Measurements from ENCODE around the gene WHRN. TPM values are rescaled to one million over a fixed set of nuclear protein-coding genes. Genes with fewer than 3 reads are reported as not detected.
A peak's percentile ranks its signal among the peaks of the same experiment; 100 is the strongest.

Gene WHRN
- total RNA-seq, 1 donor from 2014 or later = 12.2 TPM

- Mint-ChIP-seq H3K36me3 (no peaks in the 10 kb centered on the region), H3K27ac (peak overlapping the region; percentile 71), H3K27me3 (no peaks in the 10 kb centered on the region), H3K4me1 (ENCODE audit: unreplicated experiment) (peaks cover 50% of the 10 kb centered on the region), H3K4me3 (peak overlapping the region; percentile 42), H3K9me3 (no peaks in the 10 kb centered on the region)
- TF ChIP-seq CTCF (conservative IDR thresholded peaks at IDR 0.05) = no peak
- DNase-seq (ENCODE audit: extremely low spot score, unreplicated experiment) = no peak
Measured at GRCh38 chr9:114390952-114391351, 114.3 kb downstream of the WHRN start.

GRCh38 chr9:114389612-114390368, 115.5 kb downstream of the WHRN start:
- TF ChIP-seq CTCF (conservative IDR thresholded peaks at IDR 0.05) = no peak
- peak overlapping the region; percentile 42 for H3K4me3 Mint-ChIP-seq
- H3K27me3 Mint-ChIP-seq = no peaks in the 10 kb centered on the region
- peaks cover 41% of the 10 kb centered on the region for H3K4me1 Mint-ChIP-seq (ENCODE audit: unreplicated experiment)
- H3K27ac Mint-ChIP-seq = peak overlapping the region; percentile 74
- no peak for DNase-seq (ENCODE audit: extremely low spot score, unreplicated experiment)
- H3K9me3 Mint-ChIP-seq = no peaks in the 10 kb centered on the region
- H3K36me3 Mint-ChIP-seq = no peaks in the 10 kb centered on the region

- peaks cover 43% of the 10 kb centered on the region for H3K4me1 Mint-ChIP-seq (ENCODE audit: unreplicated experiment)
- peak overlapping the region; percentile 89 for H3K4me3 Mint-ChIP-seq
- H3K36me3 Mint-ChIP-seq = no peaks in the 10 kb centered on the region
- H3K27me3 Mint-ChIP-seq = no peaks in the 10 kb centered on the region
- peak overlapping the region; percentile 74 for H3K27ac Mint-ChIP-seq
- no peak for DNase-seq (ENCODE audit: extremely low spot score, unreplicated experiment)
- TF ChIP-seq CTCF (conservative IDR thresholded peaks at IDR 0.05) = no peak
- no peaks in the 10 kb centered on the region for H3K9me3 Mint-ChIP-seq
Measured at GRCh38 chr9:114388764-114389375, 116.4 kb downstream of the WHRN start.

- no peak for TF ChIP-seq CTCF (conservative IDR thresholded peaks at IDR 0.05)
- H3K4me1 Mint-ChIP-seq (ENCODE audit: unreplicated experiment) = peaks cover 49% of the 10 kb centered on the region
Measured at GRCh38 chr9:114388357-114388682, 117.0 kb downstream of the WHRN start.

GRCh38 chr9:114387680-114388356, 117.5 kb downstream of the WHRN start, which contains the start of gene AKNA:
AKNA (minus strand) TSS chr9:114387982; CDS start chr9:114381333, 6,649 bp downstream.
- Mint-ChIP-seq H3K27ac (peak within 1 kb of the TSS; percentile 78), H3K9me3 (no peaks in the 10 kb centered on the region), H3K36me3 (no peaks in the 10 kb centered on the region), H3K4me3 (peak within 1 kb of the TSS; percentile 89), H3K4me1 (ENCODE audit: unreplicated experiment) (peaks cover 52% of the 10 kb centered on the region), H3K27me3 (no peaks in the 10 kb centered on the region)
- no peak for TF ChIP-seq CTCF (conservative IDR thresholded peaks at IDR 0.05)
- peak; percentile 79 for DNase-seq (ENCODE audit: extremely low spot score, unreplicated experiment)

More at GRCh38 chr9:114388357-114388682, 117.0 kb downstream of the WHRN start:
- H3K9me3 Mint-ChIP-seq = no peaks in the 10 kb centered on the region
- no peaks in the 10 kb centered on the region for H3K36me3 Mint-ChIP-seq
- no peaks in the 10 kb centered on the region for H3K27me3 Mint-ChIP-seq
- no peak for DNase-seq (ENCODE audit: extremely low spot score, unreplicated experiment)
- peak overlapping the region; percentile 78 for H3K27ac Mint-ChIP-seq
- H3K4me3 Mint-ChIP-seq = peak overlapping the region; percentile 89
